Measurements from ENCODE around the gene MTMR1.

The MTMR1 gene

DNA sequence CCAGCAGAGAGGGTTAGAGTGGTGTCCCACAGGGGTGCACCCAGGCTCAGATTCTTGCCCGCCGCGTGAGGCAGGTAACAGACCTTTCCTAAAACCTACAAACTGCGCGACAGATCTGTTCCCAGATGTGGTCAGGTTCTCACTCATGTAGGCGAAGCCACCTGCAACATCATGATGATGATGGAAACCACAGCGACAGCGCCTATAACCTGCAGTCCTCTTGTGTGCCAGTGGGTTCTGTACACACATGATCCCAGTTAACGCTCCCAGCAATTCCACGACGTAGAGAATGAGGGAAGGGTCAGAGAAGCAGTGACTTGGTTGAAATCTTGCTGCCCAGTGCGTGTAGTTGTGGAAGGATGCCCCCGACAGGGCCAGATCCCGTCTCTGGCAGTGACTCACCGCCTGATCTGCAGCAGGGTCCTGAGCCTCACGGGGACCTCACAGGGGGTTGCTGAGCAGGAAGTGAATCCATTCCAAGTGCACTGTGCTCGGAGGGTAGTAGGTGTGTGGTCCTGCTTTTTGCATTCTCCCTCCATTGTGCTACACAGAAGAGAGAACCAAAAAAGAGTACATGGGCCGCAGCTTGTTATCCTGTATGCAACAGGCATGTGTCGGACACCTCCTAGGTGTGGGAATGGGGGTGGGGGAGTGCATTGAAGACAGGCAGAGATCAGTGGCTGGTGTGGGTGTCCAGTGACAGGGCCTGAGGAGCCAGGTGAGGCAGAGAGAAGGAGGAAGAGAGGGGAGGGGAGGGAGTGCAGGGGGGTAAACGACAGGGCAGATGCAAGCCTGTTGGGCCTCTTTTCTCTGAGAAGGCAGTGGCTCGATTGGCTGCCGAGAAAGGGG lies 66.6 kb downstream of the MTMR1 start:
- FAIRE-seq: no peak
- DNase-seq (ENCODE audit: insufficient read length, low spot score): no peak
- TF ChIP-seq, protein P1, sequence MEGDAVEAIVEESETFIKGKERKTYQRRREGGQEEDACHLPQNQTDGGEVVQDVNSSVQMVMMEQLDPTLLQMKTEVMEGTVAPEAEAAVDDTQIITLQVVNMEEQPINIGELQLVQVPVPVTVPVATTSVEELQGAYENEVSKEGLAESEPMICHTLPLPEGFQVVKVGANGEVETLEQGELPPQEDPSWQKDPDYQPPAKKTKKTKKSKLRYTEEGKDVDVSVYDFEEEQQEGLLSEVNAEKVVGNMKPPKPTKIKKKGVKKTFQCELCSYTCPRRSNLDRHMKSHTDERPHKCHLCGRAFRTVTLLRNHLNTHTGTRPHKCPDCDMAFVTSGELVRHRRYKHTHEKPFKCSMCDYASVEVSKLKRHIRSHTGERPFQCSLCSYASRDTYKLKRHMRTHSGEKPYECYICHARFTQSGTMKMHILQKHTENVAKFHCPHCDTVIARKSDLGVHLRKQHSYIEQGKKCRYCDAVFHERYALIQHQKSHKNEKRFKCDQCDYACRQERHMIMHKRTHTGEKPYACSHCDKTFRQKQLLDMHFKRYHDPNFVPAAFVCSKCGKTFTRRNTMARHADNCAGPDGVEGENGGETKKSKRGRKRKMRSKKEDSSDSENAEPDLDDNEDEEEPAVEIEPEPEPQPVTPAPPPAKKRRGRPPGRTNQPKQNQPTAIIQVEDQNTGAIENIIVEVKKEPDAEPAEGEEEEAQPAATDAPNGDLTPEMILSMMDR (IDR thresholded peaks at IDR 0.05; ENCODE audit: insufficient read depth, missing control alignments): no peak

DNA sequence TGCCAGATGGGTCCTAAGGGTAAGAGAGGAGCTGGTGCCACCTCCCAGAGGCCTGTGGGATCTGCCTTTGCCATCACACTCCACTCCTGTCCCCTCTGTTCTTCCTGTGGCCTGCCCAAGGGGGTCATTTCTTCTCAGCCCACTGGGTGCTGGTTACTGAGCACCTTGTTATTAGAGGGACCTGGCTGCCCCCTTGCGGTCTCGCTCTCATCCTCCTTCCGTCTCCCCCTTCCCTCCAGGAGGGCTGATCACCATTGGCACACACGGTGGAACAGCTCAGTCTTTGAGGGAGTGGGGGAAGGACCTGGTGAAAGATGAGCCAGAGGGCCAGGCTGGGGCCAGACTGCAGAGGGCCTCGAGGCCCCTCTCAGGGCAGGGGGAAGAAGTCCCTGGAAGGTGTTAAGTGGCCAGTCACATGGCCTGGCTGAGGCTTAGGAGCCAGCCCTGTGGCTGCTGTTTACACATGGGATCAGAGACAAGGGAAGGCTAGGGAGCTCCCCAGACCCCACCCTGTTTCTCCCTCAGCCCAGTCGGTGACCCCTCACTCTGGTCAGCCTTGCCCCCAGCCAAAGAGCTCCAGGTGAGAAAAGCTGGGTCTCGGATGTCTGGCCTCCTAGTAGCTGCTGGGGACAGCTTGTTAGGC lies 68.1 kb downstream of the MTMR1 start:
- TF ChIP-seq, protein P1 (IDR thresholded peaks at IDR 0.05; ENCODE audit: insufficient read depth, missing control alignments): no peak
- DNase-seq (ENCODE audit: insufficient read length, low spot score) (no peak), FAIRE-seq (no peak)

DNA sequence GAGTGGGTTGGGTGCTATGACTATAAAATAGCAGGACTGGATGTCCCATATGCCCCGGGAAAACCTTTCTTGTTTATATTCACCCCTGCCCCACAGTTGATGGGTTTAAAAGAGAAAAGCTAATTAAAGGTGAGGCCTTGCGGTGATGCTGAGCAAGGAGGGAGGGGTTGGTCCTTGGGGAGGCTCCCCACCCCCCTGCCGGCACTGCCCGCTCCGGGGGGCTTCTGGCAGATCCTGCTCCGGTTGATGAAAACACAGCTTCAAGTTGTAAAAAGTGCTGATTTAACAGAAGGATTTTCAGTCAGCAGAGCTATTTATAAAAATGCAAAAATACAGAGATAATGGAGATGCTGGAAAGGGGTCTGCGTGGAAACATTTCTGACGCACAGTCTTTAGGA lies 68.6 kb downstream of the MTMR1 start:
- FAIRE-seq: no peak
- no peak for DNase-seq (ENCODE audit: insufficient read length, low spot score)
- TF ChIP-seq, protein P1 (IDR thresholded peaks at IDR 0.05; ENCODE audit: insufficient read depth, missing control alignments): no peak

DNA sequence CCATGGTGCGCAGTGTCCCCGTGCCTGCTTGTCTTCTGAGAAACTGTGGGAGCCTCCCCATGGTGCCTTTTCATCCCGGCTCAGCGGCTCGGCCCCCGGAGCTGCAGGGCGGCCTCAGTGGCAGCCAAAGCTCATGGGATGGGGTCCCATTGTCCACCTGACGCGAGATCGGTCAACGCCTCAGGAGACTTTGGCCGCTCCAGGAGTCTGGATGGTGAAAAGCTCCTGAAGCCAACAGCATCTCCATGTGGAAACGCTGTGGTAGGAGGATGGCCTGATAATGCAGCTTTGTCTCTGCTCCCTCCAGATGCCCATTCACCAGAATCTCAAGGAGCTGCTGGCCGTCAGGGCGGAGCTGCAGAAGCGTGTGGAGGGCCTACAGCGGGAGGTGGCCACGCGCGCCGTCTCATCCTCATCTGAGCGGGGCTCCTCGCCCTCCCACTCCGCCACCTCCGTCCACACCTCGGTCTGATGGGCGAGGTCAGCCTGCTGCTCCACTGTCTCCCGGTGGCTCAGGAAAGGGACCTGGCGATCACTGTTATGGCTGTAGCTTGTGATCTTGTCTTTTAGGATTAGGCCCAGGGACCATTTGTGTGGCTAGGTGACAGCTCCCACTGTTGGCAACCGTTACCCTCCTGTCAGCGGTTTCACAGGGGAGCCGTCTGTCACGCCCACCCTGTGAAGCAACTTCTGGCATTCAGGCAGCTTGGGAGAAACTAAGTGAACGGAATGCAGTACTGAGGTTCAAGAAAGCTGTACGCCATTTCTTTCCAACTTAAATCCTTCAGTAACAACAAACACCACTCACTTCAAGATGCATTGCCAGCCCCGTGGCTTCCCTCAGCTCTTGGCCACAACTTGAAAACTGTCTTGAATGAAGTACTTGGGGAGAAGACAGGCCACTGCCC lies 69.3 kb downstream of the MTMR1 start:
- DNase-seq (ENCODE audit: insufficient read length, low spot score) (no peak), FAIRE-seq (no peak)
- TF ChIP-seq, protein P1 (IDR thresholded peaks at IDR 0.05; ENCODE audit: insufficient read depth, missing control alignments): no peak

DNA sequence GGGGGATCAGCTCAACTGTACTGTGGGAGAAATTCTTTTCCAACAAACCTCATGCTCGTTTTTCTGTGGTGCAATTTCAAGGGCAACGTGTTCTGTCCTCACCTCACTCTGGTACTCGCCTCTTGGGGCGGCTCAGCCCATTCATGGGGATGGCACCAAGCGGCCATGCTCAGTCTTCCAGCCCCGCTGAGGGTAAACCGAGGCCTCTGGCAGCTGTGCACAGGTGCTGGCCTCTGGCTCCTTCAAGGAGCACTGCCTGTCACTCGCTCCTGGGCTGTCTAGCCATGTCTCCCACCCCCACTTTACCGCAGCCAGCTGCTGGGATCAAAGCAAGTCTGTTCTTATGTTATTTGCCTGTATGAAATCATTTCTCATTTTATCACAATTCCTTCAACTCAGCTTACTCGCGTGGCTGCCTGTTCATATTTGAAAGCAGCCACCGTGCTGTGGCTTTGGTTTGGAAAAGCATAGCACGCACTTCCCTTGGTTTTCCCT lies 70.2 kb downstream of the MTMR1 start:
- FAIRE-seq (no peak), DNase-seq (ENCODE audit: insufficient read length, low spot score) (no peak)
- TF ChIP-seq, protein P1 (IDR thresholded peaks at IDR 0.05; ENCODE audit: insufficient read depth, missing control alignments): no peak

DNA sequence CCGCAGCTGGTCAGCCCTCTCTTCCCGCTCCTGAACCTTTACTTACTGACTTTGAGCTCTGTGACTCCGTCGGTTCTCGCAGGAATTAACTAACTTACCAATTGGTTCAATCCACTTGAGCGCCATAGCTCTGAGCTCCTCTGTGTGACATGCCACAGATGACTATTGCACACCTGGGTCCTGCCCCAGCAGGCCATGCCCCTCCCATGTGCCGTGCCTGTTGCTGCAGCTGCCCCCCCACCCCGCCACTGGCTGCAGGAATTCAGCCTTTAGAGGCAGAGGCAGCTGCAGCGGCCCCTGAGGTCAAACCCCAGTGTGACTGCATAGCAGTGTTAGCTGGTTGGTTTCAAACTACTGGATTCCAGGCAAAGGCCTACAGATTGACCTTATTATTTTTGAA lies 70.6 kb downstream of the MTMR1 start:
- TF ChIP-seq, protein P1 (IDR thresholded peaks at IDR 0.05; ENCODE audit: insufficient read depth, missing control alignments): no peak
- no peak for FAIRE-seq
- no peak for DNase-seq (ENCODE audit: insufficient read length, low spot score)

Measured in D721Med (cell line).